NCI-H1105 (cell line): ENCODE measurements around the gene SYT8.

Source experiments
- DNase-seq: peaks from one replicate; lab custom pipeline; 2025; lab: John Stamatoyannopoulos, UW

SYT8 gene

DNA sequence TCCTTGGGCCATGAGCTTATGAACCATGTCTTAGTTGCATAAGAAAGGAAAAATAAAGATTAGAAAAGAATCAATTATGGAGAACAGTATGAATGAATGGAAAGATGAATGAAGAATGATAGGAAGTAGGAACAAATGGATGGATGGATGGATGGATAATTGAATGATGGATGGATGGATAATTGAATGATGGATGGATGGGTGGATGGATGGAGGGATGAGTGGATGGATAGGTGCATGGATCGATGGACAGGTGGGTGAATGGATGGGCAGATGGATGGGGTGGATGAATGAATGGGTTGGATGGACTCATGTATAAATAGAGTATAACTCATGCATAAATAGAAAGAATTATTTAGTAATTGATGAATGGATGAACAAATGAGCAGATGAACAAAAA, 25.3 kb downstream of the SYT8 start:
- DNase-seq, result no peak

DNA sequence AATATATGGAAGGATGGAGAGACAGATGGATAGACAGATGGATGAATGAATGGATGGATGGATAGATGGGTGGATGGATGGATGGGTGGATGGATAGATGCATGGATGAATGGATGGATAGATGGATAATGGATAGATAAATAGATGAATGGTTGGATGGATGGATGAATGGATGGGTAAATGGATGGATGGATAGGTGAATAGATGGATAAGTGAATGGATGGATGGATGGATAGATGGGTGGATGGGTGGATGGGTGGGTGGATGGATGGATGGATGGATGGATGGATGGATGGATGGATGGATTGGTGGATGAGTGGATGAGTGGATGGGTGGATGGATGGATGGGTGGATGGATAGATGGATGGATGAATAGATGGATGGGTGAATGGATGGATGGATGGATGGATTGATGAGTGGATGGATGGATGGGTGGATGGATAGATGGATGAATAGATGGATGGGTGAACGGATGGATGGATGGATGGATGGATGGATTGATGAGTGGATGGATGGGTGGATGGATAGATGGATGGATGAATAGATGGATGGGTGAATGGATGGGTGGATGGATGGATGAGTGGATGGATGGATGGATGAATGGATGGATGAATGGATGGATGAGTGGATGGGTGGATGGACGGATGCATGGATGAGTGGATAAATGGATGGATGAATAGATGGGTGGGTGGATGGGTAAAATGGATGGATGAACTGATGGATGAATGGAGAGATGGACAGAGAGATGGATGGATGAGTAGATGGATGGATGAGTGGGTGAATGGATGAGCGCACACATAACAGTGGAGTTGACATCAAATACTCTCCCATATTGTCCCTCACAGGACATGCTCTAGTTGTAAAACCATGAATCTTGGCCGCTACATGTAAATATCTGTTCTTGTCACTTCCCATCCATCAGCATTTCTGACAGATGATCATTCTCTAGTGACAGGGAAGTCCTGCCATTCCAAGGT, 26.9 kb downstream of the SYT8 start:
- no peak for DNase-seq

- DNase-seq, result no peak
Observed at GRCh38 chr11:1862588-1863351, 28.0 kb downstream of the SYT8 start.

GRCh38 chr11:1863352-1864216, 28.8 kb downstream of the SYT8 start:
- DNase-seq, result no peak

- no peak for DNase-seq
Observed at GRCh38 chr11:1864231-1864630, 29.4 kb downstream of the SYT8 start.

DNA sequence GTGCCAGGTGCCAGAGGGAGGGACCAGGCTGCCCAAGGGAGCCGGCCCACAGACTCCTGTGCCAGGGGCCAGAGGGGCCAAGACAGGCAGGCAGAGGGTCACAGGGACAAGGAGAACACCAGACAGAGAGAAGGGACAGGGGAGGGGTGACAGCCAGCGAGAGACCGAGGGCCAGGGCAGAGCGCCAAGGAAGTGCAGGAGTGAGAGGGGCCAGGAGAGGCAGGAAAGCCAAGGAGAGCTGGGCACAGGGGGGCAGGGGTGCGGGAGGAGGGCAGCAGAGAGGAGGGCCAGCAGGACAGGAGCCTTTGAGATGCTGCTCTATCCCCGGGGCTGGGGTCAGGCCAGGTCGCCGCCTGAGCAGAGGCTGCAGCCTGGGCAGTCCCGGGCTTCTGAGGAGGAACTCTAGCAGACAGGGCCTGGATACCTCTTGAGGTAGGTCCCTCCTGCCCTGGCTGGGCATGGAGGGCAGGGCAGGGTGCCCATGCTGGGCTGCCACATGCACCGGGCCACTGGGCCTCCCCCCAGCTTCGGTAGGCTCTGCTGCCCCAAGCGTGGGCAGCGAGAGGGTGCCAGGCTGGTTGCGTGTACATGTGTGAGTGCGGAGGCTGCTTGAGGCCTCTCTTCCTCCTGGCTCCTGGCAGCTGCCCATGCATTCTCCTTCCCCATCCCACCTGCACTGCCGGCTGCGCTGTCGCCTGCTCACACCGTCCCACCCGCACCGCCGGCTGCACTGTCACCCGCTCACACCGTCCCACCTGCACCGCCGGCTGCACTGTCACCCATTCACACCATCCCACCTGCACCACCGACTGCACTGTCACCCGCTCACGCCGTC, 30.3 kb downstream of the SYT8 start:
- no peak for DNase-seq

- no peak for DNase-seq
Observed at GRCh38 chr11:1866226-1866625, 31.4 kb downstream of the SYT8 start.

GRCh38 chr11:1866776-1867175, 32.0 kb downstream of the SYT8 start:
- DNase-seq, result no peak

GRCh38 chr11:1867381-1867780, 32.6 kb downstream of the SYT8 start:
- DNase-seq, result no peak

DNA sequence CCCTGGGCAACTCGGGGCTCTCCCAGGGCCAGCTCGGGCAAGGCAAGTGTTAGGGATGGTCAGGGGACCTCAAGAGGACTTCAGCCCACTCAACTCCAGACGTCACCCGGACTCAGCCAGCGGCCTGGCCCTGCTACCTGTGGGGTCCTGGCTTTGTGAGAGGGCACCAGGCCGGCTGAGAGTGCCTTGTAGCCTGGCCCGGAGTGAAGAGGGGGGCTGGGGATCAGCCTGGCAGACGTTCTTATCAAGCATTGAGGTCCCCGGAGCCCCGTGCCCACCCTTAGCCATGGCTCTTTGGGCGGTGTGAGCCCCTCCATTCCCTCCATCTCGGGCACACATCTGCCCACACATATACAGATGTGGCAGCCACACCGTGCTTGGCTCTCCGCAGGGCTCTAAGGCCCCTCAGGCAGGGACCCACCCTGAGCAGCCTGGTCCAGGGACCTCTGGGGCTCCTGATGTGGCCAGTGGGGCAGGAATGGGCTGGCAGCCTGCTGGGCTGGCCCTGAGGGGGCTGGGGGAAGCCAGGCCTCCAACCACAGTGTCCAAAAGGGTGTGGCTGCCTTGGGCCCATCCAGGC, 33.4 kb downstream of the SYT8 start:
- no peak for DNase-seq

DNA sequence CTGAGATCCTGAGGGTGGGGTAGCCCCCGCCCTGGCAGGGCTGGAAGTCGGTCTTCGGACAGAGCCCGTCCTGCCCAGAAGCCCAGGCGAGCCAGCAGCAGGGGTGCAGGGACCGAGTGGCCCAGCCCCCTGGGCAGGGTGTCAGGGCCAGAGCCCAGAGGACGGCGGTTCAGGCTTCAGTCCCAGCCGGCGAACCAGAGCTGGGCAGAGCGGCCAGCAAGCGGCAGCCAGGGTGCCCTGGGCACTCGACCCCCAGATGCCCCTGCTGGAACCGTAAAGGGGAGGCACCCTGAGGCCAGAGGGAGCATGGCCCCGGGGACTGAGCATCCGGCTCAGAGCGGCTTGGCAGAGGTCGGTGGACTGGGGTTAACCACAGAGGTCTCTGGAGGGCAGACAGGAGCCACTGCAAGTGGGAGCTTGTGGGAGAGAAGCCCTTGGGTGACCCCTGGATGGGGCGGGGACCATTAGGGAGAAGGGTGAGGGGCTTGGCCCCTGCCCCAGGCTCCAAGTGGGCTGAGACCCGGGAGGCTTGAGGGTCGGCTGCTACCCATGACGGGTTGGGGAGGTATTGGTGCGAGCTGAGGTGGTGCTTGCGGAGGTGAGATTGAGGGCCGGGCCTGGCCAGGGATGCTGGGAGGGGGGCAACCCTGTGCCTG, 34.0 kb downstream of the SYT8 start:
- no peak for DNase-seq

DNA sequence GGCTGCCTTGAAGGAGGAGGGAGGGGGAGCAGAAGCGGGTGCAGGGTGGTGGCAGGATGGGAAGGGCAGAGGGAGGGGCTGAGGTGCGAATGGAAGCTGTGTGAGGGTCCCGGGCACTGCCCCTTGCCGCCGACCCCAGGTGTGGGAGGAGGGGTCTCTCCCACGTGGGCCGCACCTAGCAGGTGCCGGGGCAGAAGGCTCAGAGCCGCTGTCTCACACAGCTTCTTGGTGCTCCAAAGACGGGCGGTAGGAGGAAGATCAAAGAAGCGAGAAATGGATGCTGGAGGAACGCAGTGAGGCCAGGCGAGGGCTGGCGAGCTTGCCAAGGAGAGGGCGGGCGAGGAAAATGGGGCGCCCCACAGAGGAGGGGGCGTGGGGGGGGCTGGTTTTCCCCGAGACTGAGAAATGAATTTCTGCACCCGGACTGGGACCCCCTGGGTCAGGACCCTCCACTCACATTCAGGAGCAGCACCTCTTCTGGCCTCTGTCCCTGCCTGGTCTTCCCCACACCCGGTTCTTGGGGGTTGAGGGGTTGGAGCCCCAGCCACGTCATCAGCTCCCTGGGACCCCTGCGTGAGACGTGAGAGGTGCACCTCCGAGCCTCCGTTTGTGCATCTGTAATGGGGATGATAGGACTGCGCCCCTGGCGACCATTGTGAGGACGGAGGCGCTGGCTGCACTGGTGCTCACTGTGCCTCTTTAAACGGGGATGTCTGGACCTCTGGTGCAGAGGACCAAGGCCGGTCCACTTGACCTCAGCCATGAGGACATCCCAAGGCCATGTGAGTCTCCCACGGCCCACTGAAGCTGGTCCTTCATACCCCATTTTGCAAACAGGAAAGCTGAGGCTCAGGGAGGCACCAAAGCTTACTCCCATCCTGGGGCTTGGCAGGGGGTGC, 34.9 kb downstream of the SYT8 start:
- DNase-seq, result no peak

DNA sequence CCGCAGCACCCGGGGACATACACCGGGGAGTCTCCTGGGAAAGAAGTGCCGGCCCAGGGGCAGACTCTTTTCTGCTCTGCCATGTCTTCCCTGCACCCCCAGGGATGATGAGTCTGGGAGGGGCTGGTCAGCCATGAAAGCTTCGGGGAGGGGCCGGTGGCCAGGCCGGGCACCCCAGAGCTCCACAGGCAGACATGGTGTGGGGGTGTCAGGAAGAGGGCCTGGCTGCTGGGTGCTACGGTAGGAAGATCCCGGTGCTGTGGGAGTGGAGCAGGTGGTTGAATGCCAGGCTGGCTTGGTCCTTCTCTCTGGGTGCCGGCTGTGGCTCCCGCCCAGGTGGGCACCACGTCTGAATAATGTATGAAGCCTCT, 35.5 kb downstream of the SYT8 start:
- no peak for DNase-seq

DNA sequence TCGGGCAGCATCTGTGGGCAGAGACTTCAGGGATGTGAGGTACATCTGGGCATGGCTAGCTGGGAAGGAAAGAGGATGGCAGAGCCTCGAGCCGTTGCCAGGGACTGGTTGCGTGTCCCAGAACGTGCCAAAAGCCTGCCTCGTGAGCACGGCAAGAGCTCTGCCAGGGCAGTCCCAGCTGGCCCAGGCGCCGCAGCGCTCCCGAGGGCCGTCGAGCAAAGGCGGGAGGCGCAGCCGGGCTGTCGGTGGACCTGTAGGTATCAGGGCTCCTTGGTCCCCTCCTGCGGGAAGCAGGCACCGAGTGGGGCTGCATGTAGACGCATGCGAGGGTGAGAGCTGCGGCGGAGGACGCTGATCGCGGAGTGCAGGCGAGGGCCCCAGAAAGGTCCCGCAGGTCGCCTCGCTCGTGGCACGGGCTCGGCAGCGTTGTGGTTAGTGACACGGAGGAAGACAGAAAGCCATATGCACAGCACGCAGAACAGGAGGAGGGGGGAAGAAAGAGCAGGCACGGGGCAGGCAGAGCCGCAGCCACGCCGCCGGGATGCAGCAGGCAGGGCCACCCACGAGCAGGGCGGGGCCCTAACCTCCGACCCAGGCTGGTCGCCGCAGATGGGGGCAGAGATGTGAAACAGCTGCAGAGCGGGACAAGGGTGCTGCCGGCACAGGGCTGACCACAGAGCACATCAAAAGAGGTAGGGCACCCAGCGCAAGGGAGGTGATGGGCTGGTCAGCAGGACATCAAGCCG, 36.1 kb downstream of the SYT8 start:
- no peak for DNase-seq

- DNase-seq, result no peak
Observed at GRCh38 chr11:1871531-1871930, 36.7 kb downstream of the SYT8 start.

- no peak for DNase-seq
Observed at GRCh38 chr11:1872267-1872985, 37.6 kb downstream of the SYT8 start.

DNA sequence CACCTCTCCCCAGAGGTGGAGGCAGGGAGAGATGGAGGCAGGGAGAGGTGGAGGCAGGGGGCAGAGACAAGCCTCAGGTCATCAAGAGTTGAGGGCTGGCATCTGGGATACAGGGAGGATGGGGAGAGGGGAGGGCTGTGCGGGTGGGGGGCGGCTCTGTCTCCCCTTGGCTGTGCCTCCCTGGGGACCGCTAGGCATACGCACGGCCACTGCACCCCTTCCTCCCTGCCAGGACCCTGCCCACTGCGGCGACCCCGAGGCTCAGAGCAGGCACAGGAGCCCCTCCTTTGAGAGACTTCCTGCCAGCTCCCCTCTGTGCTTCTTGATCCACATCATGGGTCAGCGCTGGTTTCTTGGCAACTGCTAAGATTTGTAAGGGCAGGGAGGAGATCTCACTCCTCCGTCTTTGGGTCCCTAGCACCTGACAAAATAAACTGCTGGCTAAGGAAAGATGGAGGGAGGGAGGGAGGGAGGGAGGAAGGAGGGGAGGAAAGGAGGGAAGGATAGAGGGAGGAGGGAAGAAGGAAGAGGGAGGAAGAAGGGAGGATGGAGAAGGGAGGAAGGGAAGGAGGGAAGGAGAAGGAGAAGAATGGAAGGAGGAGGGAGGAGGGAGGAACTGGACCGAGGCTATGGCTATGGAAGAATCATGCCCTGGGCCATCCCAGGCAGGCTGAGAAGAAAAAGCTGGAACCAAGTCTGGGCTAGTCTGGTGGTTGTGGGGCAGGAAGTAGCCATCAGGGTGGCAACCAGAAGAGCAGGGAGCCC, 38.4 kb downstream of the SYT8 start:
- no peak for DNase-seq
